Nephron progenitor cell (in vitro differentiated cells): ENCODE results near the gene DUOX2.

Source experiments
- DNase-seq: peaks from one replicate; pipeline ENCODE4 v3.0.0; 2021
- H3K27ac Mint-ChIP-seq: 2 replicates; pipeline ENCODE4 v1.8.0; 2021; ENCODE audit warnings: mild to moderate bottlenecking, moderate library complexity, mixed read lengths
- H3K27me3 Mint-ChIP-seq: 2 replicates; pipeline ENCODE4 v1.8.0; 2021; ENCODE audit warnings: mild to moderate bottlenecking, low read depth, mixed read lengths; ENCODE audit not compliant: poor library complexity
- H3K36me3 Mint-ChIP-seq: 2 replicates; pipeline ENCODE4 v1.8.0; 2021; ENCODE audit warnings: low read depth, mixed read lengths
- H3K4me1 Mint-ChIP-seq: 2 replicates; pipeline ENCODE4 v1.8.0; 2021; ENCODE audit warnings: mixed read lengths
- H3K4me3 Mint-ChIP-seq: 2 replicates; pipeline ENCODE4 v1.8.0; 2021; ENCODE audit warnings: mild to moderate bottlenecking, moderate library complexity, mixed read lengths
- H3K9me3 Mint-ChIP-seq: 2 replicates; pipeline ENCODE4 v1.8.0; 2021; ENCODE audit warnings: mild to moderate bottlenecking, moderate library complexity, mixed read lengths
- TF ChIP-seq, protein P1 (sequence below): fragments of 200-600 bp; sonication (generic); IDR thresholded peaks from 2 replicates; pipeline ENCODE4 v1.5.0; 2021; ENCODE audit warnings: antibody characterized with exemption

The DUOX2 gene

GRCh38 chr15:45129651-45130129, 15.7 kb upstream of the DUOX2 start, which contains the start of the genes DUOX1 and DUOXA1:
TSS of gene DUOX1 (plus strand) at chr15:45129994. CDS start at chr15:45131967, 1,973 bp downstream.
TSS of gene DUOXA1 (minus strand) at chr15:45129879. CDS start at chr15:45123014, 6,865 bp downstream.
- peaks cover 100% of the 10 kb centered on the region for H3K27me3 Mint-ChIP-seq
- H3K9me3 Mint-ChIP-seq = no peaks in the 10 kb centered on the region
- no peaks in the 10 kb centered on the region for H3K36me3 Mint-ChIP-seq
- TF ChIP-seq, protein P1, sequence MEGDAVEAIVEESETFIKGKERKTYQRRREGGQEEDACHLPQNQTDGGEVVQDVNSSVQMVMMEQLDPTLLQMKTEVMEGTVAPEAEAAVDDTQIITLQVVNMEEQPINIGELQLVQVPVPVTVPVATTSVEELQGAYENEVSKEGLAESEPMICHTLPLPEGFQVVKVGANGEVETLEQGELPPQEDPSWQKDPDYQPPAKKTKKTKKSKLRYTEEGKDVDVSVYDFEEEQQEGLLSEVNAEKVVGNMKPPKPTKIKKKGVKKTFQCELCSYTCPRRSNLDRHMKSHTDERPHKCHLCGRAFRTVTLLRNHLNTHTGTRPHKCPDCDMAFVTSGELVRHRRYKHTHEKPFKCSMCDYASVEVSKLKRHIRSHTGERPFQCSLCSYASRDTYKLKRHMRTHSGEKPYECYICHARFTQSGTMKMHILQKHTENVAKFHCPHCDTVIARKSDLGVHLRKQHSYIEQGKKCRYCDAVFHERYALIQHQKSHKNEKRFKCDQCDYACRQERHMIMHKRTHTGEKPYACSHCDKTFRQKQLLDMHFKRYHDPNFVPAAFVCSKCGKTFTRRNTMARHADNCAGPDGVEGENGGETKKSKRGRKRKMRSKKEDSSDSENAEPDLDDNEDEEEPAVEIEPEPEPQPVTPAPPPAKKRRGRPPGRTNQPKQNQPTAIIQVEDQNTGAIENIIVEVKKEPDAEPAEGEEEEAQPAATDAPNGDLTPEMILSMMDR = no peak
- H3K4me3 Mint-ChIP-seq = peak within 1 kb of the TSS; percentile 70
- H3K4me1 Mint-ChIP-seq = peaks cover 31% of the 10 kb centered on the region
- peak; percentile 65 for DNase-seq
- no peak within 1 kb of the TSS for H3K27ac Mint-ChIP-seq

- no peaks in the 10 kb centered on the region for H3K36me3 Mint-ChIP-seq
- peaks cover 100% of the 10 kb centered on the region for H3K27me3 Mint-ChIP-seq
- H3K27ac Mint-ChIP-seq = no peak overlapping the region
- TF ChIP-seq, protein P1 = no peak
- no peak for DNase-seq
- peak overlapping the region; percentile 70 for H3K4me3 Mint-ChIP-seq
- no peaks in the 10 kb centered on the region for H3K9me3 Mint-ChIP-seq
- H3K4me1 Mint-ChIP-seq = peaks cover 26% of the 10 kb centered on the region
These were observed 15.1 kb upstream of the DUOX2 start for GRCh38 chr15:45128971-45129639.

DNA sequence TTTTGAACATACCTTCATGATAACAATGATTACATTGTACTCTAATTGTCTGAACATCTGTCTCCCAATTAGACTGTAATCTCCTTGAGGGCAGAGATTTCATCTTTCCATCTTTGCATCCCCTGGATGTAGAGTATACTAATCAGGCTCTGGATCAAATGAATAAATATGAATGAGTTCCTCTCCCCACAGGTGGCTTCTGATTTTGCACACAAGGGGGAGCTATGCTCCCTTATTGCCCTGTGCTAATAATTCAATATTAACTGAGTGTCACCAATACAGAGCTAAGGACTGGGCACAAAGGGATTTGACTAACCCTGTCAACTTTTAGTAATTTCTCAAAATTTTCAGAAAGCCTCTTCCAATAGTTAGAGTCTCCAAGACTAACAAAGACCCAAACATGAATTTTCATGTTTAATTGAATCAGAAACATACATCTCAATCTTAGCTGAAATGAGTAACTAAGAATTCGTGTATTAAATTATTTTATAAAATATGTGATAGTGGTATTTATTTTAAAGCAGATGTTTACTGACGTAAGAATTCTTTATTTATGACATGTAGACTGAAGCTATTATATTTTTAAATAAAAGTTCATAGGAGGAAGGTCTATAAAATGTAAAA, 12.7 kb upstream of the DUOX2 start:
- DNase-seq = no peak
- Mint-ChIP-seq H3K36me3 (no peaks in the 10 kb centered on the region), H3K4me1 (peaks cover 21% of the 10 kb centered on the region), H3K27ac (no peak overlapping the region), H3K9me3 (no peaks in the 10 kb centered on the region), H3K27me3 (peaks cover 100% of the 10 kb centered on the region), H3K4me3 (no peak overlapping the region)
- TF ChIP-seq, protein P1 = peak; percentile 44

DNA sequence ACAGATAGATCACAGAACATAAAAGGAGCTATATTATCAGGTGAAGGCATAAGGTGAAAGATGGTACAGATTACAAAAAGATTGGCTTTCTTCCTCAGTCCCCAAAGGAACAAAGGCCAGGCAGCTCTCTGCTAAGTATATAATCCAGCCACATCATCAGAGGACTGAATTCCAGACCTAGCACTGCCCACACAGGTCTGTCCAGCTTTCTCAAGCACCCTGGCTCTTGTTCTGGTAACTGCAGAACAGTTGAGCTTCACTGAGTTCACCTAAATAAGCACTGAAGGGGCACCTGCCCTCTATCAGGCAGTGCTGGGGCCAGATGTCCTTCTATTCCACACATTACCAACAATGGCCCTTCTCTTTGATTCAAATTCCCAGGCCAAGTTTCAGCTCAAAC, 9.4 kb upstream of the DUOX2 start:
- no peak for DNase-seq
- TF ChIP-seq, protein P1 = no peak
- Mint-ChIP-seq H3K4me3 (no peak overlapping the region), H3K27ac (no peak overlapping the region), H3K4me1 (peaks cover 10% of the 10 kb centered on the region), H3K36me3 (no peaks in the 10 kb centered on the region), H3K9me3 (no peaks in the 10 kb centered on the region), H3K27me3 (peaks cover 95% of the 10 kb centered on the region)

DNA sequence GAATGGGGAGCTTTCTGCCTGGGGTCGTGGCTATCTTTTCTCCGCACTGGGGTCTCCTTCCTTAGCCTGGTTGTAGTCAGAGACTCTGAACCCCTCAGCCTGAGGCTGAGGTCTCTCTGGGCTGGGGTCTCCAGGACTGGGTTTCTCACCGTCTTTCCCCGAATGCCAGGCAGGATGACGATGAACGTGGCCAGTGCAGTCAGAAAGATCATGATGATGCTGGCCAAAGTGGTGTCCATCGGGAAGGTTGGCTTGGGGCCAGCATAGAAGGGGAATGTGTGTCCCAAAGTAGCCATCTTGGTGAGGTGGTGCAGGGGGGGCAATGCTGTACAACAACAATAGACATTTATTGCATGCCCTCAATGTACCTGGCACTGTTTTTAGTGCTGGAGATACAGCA, 8.7 kb upstream of the DUOX2 start:
- no peak for DNase-seq
- peaks cover 95% of the 10 kb centered on the region for H3K27me3 Mint-ChIP-seq

More for the DNA sequence above, 8.7 kb upstream of the DUOX2 start:
- H3K27ac Mint-ChIP-seq = no peak overlapping the region
- TF ChIP-seq, protein P1 = no peak
- H3K9me3 Mint-ChIP-seq = no peaks in the 10 kb centered on the region
- H3K4me3 Mint-ChIP-seq = no peak overlapping the region
- H3K4me1 Mint-ChIP-seq = peaks cover 10% of the 10 kb centered on the region
- no peaks in the 10 kb centered on the region for H3K36me3 Mint-ChIP-seq
